Endothelial cell of umbilical vein (primary cell): ENCODE measurements around the gene RIPOR1. TPM values are rescaled to one million over a fixed set of nuclear protein-coding genes. Genes with fewer than 3 reads are reported as not detected.

ENCODE experiments used
- BruUV-seq: library from RNA; stranded (reverse); fragments of 400-500 nt; replicated peaks from 2 replicates; lab custom pipeline; 2021; lab: Mats Ljungman, UMichigan
- CTCF ChIA-PET: fragments of 300-600, 350-600 bp; sonication (Branson Sonifier 250); formaldehyde crosslinking; loops from one replicate; lab custom pipeline; 2021; ENCODE audit warnings: antibody characterized with exemption, inconsistent platforms; lab: Charles Lee
- POLR2A ChIA-PET: fragments of 300-600, 350-600 bp; sonication (Branson Sonifier 250); formaldehyde crosslinking; loops from one replicate; lab custom pipeline; 2021; ENCODE audit warnings: antibody characterized with exemption, inconsistent platforms; lab: Charles Lee
- DNase-seq: peaks from one replicate; pipeline ENCODE4 v3.0.0-alpha.2; 2011; ENCODE audit warnings: low read depth, low spot score
- FAIRE-seq: peaks from 2 replicates; lab custom pipeline; 2011; peaks lifted over from hg19 to GRCh38; lab: Jason Lieb, UNC
- H2AFZ ChIP-seq: 2 replicates; pipeline ENCODE4 v1.6.0; 2012; ENCODE audit warnings: low read depth, low read length, control low read depth, inconsistent platforms
- H3K27ac ChIP-seq: 2 replicates; pipeline ENCODE4 v1.5.1; 2011; ENCODE audit warnings: low read depth, mild to moderate bottlenecking, control low read depth, low read length, moderate library complexity; ENCODE audit not compliant: insufficient read depth
- H3K27me3 ChIP-seq, 2 experiments: 2 replicates each; pipeline versions ENCODE4 v1.6.0 to v1.6.1; 2011; ENCODE audit warnings: low read length in 2 of 2, mixed read lengths in 1 of 2; ENCODE audit not compliant: control insufficient read depth in 2 of 2, insufficient read depth in 2 of 2
- H3K36me3 ChIP-seq, 2 experiments: 2 replicates in 1 of 2; 3 replicates in 1 of 2; pipeline ENCODE4 v1.5.1; 2011; ENCODE audit warnings: low read length in 2 of 2, mild to moderate bottlenecking in 1 of 2, moderate library complexity in 1 of 2; ENCODE audit not compliant: control insufficient read depth in 2 of 2, insufficient read depth in 2 of 2; ENCODE audit errors: extremely low read depth in 1 of 2
- H3K4me1 ChIP-seq: 3 replicates; pipeline ENCODE4 v1.5.1; 2011; ENCODE audit warnings: mild to moderate bottlenecking, low read length; ENCODE audit not compliant: control insufficient read depth, insufficient read depth; ENCODE audit errors: extremely low read depth
- H3K4me2 ChIP-seq: 2 replicates; pipeline ENCODE4 v1.6.1; 2011; ENCODE audit warnings: low read length, control low read depth, mixed read lengths; ENCODE audit not compliant: insufficient read depth
- H3K4me3 ChIP-seq, 3 experiments: fragments of 200-600 bp in 1 of 3; sonication (generic), shearing (Covaris generic) in 1 of 3; replicated peaks in 1 of 3; 2 replicates each; pipeline ENCODE4 v1.5.1; 2011 to 2016; ENCODE audit warnings: control low read depth in 3 of 3, low read length in 3 of 3, mild to moderate bottlenecking in 2 of 3, inconsistent platforms in 1 of 3, low read depth in 1 of 3, moderate library complexity in 1 of 3; ENCODE audit not compliant: insufficient read depth in 1 of 3
- H3K79me2 ChIP-seq: 2 replicates; pipeline ENCODE4 v1.6.0; 2012; ENCODE audit warnings: low read length, inconsistent platforms; ENCODE audit not compliant: control insufficient read depth, insufficient read depth
- H3K9ac ChIP-seq: replicated peaks from 2 replicates; pipeline ENCODE3; 2011; ENCODE audit warnings: low read length, control low read depth; ENCODE audit not compliant: insufficient read depth; ENCODE audit errors: extremely low read depth
- H3K9me1 ChIP-seq: replicated peaks from 3 replicates; pipeline ENCODE4 v1.6.0; 2011; ENCODE audit warnings: mild to moderate bottlenecking, low read length; ENCODE audit not compliant: control insufficient read depth, insufficient read depth; ENCODE audit errors: extremely low read depth
- H3K9me3 ChIP-seq: replicated peaks from 2 replicates; pipeline ENCODE4 v1.5.1; 2012; ENCODE audit warnings: low read length, inconsistent platforms; ENCODE audit not compliant: control insufficient read depth, insufficient read depth
- H4K20me1 ChIP-seq: replicated peaks from 2 replicates; pipeline ENCODE3; 2011; ENCODE audit warnings: mild to moderate bottlenecking, low read length; ENCODE audit not compliant: control insufficient read depth, insufficient read depth; ENCODE audit errors: extremely low read depth
- EZH2 ChIP-seq: IDR thresholded peaks from 2 replicates; pipeline ENCODE4 v1.6.1; 2012; ENCODE audit warnings: borderline replicate concordance, low read depth, mild to moderate bottlenecking, moderate library complexity, low read length, inconsistent platforms; ENCODE audit not compliant: severe bottlenecking
- FOS ChIP-seq: IDR thresholded peaks from 2 replicates; pipeline ENCODE4 v1.6.1; 2011; ENCODE audit warnings: mild to moderate bottlenecking, low read length, moderate library complexity, borderline replicate concordance; ENCODE audit not compliant: insufficient read depth
- GATA2 ChIP-seq: IDR thresholded peaks from 2 replicates; pipeline ENCODE4 v1.7.0; 2011; ENCODE audit warnings: low read depth, mild to moderate bottlenecking, moderate library complexity, mixed read lengths, low read length; ENCODE audit not compliant: insufficient read length, insufficient read depth
- JUN ChIP-seq: IDR thresholded peaks from 2 replicates; pipeline ENCODE4 v1.6.1; 2011; ENCODE audit warnings: borderline replicate concordance, low read depth; ENCODE audit not compliant: insufficient read length, insufficient read depth
- MYC ChIP-seq: IDR thresholded peaks from one replicate; pipeline ENCODE4 v1.6.1; 2011; ENCODE audit warnings: mild to moderate bottlenecking, low read depth, low read length
- POLR2A ChIP-seq: IDR thresholded peaks from 2 replicates; pipeline ENCODE4 v1.6.1; 2012; ENCODE audit warnings: low read depth, mild to moderate bottlenecking, control low read depth, low read length
- POLR2AphosphoS5 ChIP-seq: IDR thresholded peaks from 2 replicates; pipeline ENCODE4 v1.6.1; 2012; ENCODE audit warnings: low read depth, mild to moderate bottlenecking, control low read depth, low read length, moderate library complexity; ENCODE audit not compliant: insufficient read depth
- dilution Hi-C: fragments of 300-500 bp; cut with MboI; formaldehyde crosslinking; loops from one replicate; pipeline ENCODE4 v1.15.0; 2019; ENCODE audit warnings: low sequenced_read_pairs; ENCODE audit not compliant: extremely low pct_ligation_motif_present
- intact Hi-C: fragments of 100-400 bp; cut with micrococcal nuclease; formaldehyde crosslinking; loops from one replicate; pipeline ENCODE4 v1.10.0; 2022
- polyA plus RNA-seq, 4 experiments: library from polyadenylated mRNA; depleted of rRNA in 3 of 4; stranded (reverse) in 3 of 4; unstranded in 1 of 4; fragments of >200 nt; gene quantifications; 2 replicates each; pipeline versions ENCODE4 v1.2.1 to v1.2.3, GENCODE V29; 2011 to 2012; ENCODE audit warnings: missing spikeins in 1 of 4
- total RNA-seq: library from RNA; stranded (reverse); gene quantifications from 2 replicates; pipeline ENCODE4 v1.2.3, GENCODE V29; 2021
- TF ChIP-seq, protein P1 (sequence below): IDR thresholded peaks from 2 replicates; pipeline ENCODE4 v1.6.1; 2011; ENCODE audit not compliant: insufficient read depth, insufficient read length
- TF ChIP-seq, protein P2 (sequence below), 2 donors: IDR thresholded peaks; 1 replicate in 1 of 2; 2 replicates in 1 of 2; pipeline ENCODE4 v1.5.1; 2011; ENCODE audit warnings: low read length in 2 of 2, mild to moderate bottlenecking in 2 of 2, moderate library complexity in 2 of 2, control low read depth in 1 of 2, inconsistent platforms in 1 of 2, low read depth in 1 of 2; ENCODE audit not compliant: insufficient read depth in 1 of 2; ENCODE audit errors: extremely low read depth in 1 of 2

Gene RIPOR1
- total and polyA plus RNA-seq, 2 donors (not counting 3 experiments of a cell fraction or from before 2014, with no cell fraction given) = 45.3 to 144 TPM

- no peak for DNase-seq
- Histone ChIP-seq H3K9me1 (no peaks in the 10 kb centered on the region), H3K36me3 (no peaks in the 10 kb centered on the region), H3K27me3 (no peaks in the 10 kb centered on the region), H4K20me1 (no peaks in the 10 kb centered on the region), H3K4me3 (no peak overlapping the region), H3K79me2 (peaks cover 60% of the 10 kb centered on the region), H3K9ac (no peak overlapping the region), H3K27ac (no peak overlapping the region), H3K4me2 (no peak overlapping the region), H2AFZ (no peak overlapping the region), H3K9me3 (no peaks in the 10 kb centered on the region), H3K4me1 (peaks cover 7% of the 10 kb centered on the region)
- intact Hi-C loops (no loop called here), dilution Hi-C loops (no loop called here)
- ChIA-PET POLR2A (no interaction called here), CTCF (interaction anchor here (0.7 to 2.0 kb wide), 6 partner anchors 8 to 46 kb away, joined by 3 to 8 read pairs (median 4); partner anchors contain the start of gene CTCF)
- no TSS peak for BruUV-seq
- TF ChIP-seq MYC (no peak), FOS (no peak), JUN (no peak), POLR2A (no peak), GATA2 (no peak), EZH2 (no peak)
- TF ChIP-seq, protein P1, sequence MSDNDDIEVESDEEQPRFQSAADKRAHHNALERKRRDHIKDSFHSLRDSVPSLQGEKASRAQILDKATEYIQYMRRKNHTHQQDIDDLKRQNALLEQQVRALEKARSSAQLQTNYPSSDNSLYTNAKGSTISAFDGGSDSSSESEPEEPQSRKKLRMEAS = no peak
- FAIRE-seq = no peak
These were observed 64.7 kb downstream of the RIPOR1 start for GRCh38 chr16:67593288-67593687.

DNA sequence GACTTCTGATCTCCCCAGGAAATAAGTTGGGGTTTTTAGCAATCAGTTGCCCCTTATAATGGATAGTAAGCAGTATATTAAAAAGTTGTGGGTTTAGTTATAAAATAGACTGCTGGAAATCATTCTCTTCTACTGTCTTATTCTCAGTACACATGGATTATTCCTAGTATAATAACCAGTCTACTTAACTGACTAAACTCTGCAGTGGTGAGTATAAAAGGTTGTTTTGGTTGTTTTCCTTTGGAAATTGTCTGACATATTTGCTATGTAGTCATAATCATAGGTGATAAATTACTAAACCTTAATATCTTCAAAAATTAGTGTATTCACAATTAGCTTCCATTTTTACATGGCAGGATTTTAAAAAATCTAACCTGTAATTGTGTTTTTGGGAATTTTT lies 65.1 kb downstream of the RIPOR1 start:
- dilution Hi-C loops = no loop called here
- H3K9me3 ChIP-seq = no peaks in the 10 kb centered on the region
- H3K27ac ChIP-seq = no peak overlapping the region
- peaks cover 7% of the 10 kb centered on the region for H3K4me1 ChIP-seq
- intact Hi-C loops = no loop called here
- no peaks in the 10 kb centered on the region for H3K36me3 ChIP-seq
- CTCF ChIA-PET = interaction anchor here (0.7 to 2.0 kb wide), 6 partner anchors 8 to 47 kb away, joined by 3 to 8 read pairs (median 4); partner anchors contain the start of gene CTCF
- H3K9ac ChIP-seq = no peak overlapping the region
- no peaks in the 10 kb centered on the region for H3K9me1 ChIP-seq
- no peak overlapping the region for H2AFZ ChIP-seq
- FAIRE-seq = no peak
- no peak for TF ChIP-seq MYC
- TF ChIP-seq EZH2 = no peak
- no peak for TF ChIP-seq FOS
- no peak for TF ChIP-seq POLR2AphosphoS5
- TF ChIP-seq, protein P1 = no peak
- TF ChIP-seq, protein P2, sequence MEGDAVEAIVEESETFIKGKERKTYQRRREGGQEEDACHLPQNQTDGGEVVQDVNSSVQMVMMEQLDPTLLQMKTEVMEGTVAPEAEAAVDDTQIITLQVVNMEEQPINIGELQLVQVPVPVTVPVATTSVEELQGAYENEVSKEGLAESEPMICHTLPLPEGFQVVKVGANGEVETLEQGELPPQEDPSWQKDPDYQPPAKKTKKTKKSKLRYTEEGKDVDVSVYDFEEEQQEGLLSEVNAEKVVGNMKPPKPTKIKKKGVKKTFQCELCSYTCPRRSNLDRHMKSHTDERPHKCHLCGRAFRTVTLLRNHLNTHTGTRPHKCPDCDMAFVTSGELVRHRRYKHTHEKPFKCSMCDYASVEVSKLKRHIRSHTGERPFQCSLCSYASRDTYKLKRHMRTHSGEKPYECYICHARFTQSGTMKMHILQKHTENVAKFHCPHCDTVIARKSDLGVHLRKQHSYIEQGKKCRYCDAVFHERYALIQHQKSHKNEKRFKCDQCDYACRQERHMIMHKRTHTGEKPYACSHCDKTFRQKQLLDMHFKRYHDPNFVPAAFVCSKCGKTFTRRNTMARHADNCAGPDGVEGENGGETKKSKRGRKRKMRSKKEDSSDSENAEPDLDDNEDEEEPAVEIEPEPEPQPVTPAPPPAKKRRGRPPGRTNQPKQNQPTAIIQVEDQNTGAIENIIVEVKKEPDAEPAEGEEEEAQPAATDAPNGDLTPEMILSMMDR (IDR thresholded peaks at IDR 0.05; ENCODE audit: extremely low read depth in 1 of 2, insufficient read depth in 1 of 2, low read depth in 1 of 2, low read length in 2 of 2) = no peak
- no peak for TF ChIP-seq GATA2
- no peak for TF ChIP-seq POLR2A
- TF ChIP-seq JUN = no peak
- H3K27me3 ChIP-seq = no peaks in the 10 kb centered on the region
- no peaks in the 10 kb centered on the region for H4K20me1 ChIP-seq
- peaks cover 61% of the 10 kb centered on the region for H3K79me2 ChIP-seq
- H3K4me3 ChIP-seq = no peak overlapping the region
- DNase-seq = no peak
- POLR2A ChIA-PET = no interaction called here
- H3K4me2 ChIP-seq = no peak overlapping the region
- BruUV-seq = no TSS peak
